Neural crest cell (in vitro differentiated cells): ENCODE measurements around the gene FAM13A. TPM values are rescaled to one million over a fixed set of nuclear protein-coding genes. Genes with fewer than 3 reads are reported as not detected.

Experiments used
- DNase-seq: peaks from one replicate; pipeline ENCODE4 v3.0.0; 2021; ENCODE audit warnings: low read depth, mixed read lengths, low spot score
- H3K27ac Mint-ChIP-seq: one replicate; pipeline ENCODE4 v1.8.0; 2021; ENCODE audit warnings: mild to moderate bottlenecking, mixed read lengths; ENCODE audit not compliant: unreplicated experiment
- H3K27me3 Mint-ChIP-seq: 2 replicates; pipeline ENCODE4 v1.8.0; 2021; ENCODE audit warnings: low read depth, mild to moderate bottlenecking, mixed read lengths
- H3K36me3 Mint-ChIP-seq: 2 replicates; pipeline ENCODE4 v1.8.0; 2021; ENCODE audit warnings: low read depth, mild to moderate bottlenecking, mixed read lengths
- H3K4me1 Mint-ChIP-seq: 2 replicates; pipeline ENCODE4 v1.8.0; 2021; ENCODE audit warnings: mixed read lengths
- H3K4me3 Mint-ChIP-seq: one replicate; pipeline ENCODE4 v1.8.0; 2021; ENCODE audit warnings: mild to moderate bottlenecking, mixed read lengths
- H3K9me3 Mint-ChIP-seq: 2 replicates; pipeline ENCODE4 v1.8.0; 2021; ENCODE audit warnings: mixed read lengths
- total RNA-seq: library from RNA; stranded (reverse); gene quantifications from 2 replicates; pipeline ENCODE4 v1.2.1, GENCODE V29; 2021
- TF ChIP-seq, protein P1 (sequence below): fragments of 200-600 bp; sonication (generic); conservative IDR thresholded peaks from 2 replicates; pipeline ENCODE4 v1.5.0; 2021; ENCODE audit warnings: antibody characterized with exemption, mild to moderate bottlenecking

Gene FAM13A
- total RNA-seq, 1 donor from 2014 or later = 18.1 TPM

DNA sequence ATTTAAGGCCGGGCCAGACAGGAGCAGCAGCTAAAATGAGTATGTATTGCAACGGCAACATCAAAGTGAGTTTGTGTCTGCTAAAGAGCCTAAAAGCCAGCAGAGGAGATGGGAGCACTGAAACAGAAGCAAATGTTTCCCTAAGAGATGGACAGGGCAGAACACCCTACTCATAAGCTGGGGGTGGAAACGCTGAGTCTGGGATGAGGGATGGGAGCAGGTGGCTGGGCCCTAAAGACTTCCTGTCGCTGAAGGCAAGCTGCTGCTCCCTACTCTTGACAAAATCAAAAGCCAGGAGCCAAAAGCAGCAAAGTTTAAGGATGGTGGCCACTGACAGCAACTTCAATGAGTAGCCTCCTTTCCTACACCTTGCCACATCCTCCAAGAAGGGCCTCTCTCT lies 318.8 kb downstream of the FAM13A start:
- Mint-ChIP-seq H3K36me3 (peaks cover 11% of the 10 kb centered on the region), H3K27me3 (no peaks in the 10 kb centered on the region), H3K4me1 (peaks cover 3% of the 10 kb centered on the region), H3K4me3 (no peak overlapping the region), H3K27ac (no peak overlapping the region), H3K9me3 (no peaks in the 10 kb centered on the region)
- TF ChIP-seq, protein P1, sequence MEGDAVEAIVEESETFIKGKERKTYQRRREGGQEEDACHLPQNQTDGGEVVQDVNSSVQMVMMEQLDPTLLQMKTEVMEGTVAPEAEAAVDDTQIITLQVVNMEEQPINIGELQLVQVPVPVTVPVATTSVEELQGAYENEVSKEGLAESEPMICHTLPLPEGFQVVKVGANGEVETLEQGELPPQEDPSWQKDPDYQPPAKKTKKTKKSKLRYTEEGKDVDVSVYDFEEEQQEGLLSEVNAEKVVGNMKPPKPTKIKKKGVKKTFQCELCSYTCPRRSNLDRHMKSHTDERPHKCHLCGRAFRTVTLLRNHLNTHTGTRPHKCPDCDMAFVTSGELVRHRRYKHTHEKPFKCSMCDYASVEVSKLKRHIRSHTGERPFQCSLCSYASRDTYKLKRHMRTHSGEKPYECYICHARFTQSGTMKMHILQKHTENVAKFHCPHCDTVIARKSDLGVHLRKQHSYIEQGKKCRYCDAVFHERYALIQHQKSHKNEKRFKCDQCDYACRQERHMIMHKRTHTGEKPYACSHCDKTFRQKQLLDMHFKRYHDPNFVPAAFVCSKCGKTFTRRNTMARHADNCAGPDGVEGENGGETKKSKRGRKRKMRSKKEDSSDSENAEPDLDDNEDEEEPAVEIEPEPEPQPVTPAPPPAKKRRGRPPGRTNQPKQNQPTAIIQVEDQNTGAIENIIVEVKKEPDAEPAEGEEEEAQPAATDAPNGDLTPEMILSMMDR = no peak
- no peak for DNase-seq

DNA sequence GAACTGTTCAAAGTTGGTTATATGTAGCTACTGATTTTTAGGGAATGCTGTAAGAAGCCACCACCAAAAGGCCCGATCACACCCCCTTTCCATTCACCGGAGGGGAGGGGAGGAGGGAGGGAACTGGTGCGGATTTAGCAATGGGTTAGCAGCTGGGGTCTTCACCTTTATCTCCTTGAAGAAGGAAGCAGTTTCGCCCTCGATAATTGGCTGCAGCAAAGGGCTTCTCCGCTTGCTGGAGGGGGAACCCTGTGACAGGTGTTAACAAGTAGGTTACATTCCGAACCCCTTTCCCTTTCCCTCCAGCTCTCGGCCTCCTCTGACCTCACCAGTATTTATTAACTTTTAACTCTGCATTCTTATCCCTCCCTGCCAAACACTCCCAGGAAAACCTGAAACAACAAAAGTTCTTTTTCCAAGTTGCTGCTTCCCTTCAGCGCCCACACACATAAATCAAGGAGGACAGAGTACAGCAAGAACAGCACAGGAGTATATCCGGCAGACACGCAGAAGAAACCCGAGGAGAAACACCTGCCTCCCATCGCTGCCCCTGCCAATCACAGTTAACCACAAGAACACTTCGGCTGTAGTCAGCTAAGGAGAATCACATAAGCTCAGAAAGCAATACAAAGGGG lies 319.6 kb downstream of the FAM13A start:
- peaks cover 11% of the 10 kb centered on the region for H3K36me3 Mint-ChIP-seq
- H3K27me3 Mint-ChIP-seq = no peaks in the 10 kb centered on the region
- TF ChIP-seq, protein P1 = no peak
- H3K9me3 Mint-ChIP-seq = no peaks in the 10 kb centered on the region
- H3K4me3 Mint-ChIP-seq = no peak overlapping the region
- peak overlapping the region; percentile 5 for H3K27ac Mint-ChIP-seq
- peaks cover 3% of the 10 kb centered on the region for H3K4me1 Mint-ChIP-seq
- DNase-seq = no peak

DNA sequence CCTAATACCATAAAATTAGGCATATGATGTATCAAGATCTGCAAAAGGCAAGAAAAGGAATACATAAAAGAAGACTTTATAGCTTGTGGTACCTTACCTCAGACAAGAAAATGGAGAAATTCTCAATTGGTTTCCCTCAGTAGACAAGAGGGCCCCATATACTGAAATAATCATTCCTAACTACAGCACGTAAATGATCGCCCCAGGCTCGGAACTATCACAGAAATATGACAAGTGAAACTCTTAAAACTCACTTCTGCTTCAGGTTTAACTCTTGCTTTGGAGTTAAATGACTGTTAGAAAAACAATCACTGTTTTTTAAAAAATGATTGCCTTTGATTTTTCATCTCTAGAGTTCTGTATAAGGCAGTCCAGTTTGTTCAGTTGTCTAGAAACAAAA lies 320.7 kb downstream of the FAM13A start:
- Mint-ChIP-seq H3K36me3 (peaks cover 9% of the 10 kb centered on the region), H3K4me1 (peaks cover 3% of the 10 kb centered on the region), H3K9me3 (no peaks in the 10 kb centered on the region), H3K27me3 (no peaks in the 10 kb centered on the region), H3K27ac (no peak overlapping the region), H3K4me3 (no peak overlapping the region)
- no peak for DNase-seq
- TF ChIP-seq, protein P1 = no peak

DNA sequence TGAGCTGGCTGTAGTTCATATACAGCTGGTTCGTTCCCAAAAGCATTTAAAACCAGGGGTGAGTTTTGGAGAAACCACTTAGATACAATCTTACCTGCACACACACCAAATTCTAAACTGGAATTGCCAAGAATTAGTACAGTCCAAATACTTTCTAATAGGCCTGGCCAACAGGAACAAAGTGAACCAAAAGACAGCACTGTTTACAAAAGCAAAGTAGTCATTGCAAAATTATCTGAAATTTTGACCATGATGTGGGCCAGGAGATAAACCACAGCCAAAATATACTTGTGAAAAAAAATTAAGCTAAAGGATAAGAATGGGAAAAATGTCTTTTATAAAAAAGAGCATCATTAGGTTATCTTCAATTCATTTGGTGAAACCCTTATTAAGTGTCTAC lies 321.4 kb downstream of the FAM13A start:
- peaks cover 11% of the 10 kb centered on the region for H3K36me3 Mint-ChIP-seq
- peaks cover 3% of the 10 kb centered on the region for H3K4me1 Mint-ChIP-seq
- DNase-seq = no peak
- no peak overlapping the region for H3K27ac Mint-ChIP-seq
- no peaks in the 10 kb centered on the region for H3K9me3 Mint-ChIP-seq
- TF ChIP-seq, protein P1 = no peak
- H3K4me3 Mint-ChIP-seq = no peak overlapping the region
- no peaks in the 10 kb centered on the region for H3K27me3 Mint-ChIP-seq

DNA sequence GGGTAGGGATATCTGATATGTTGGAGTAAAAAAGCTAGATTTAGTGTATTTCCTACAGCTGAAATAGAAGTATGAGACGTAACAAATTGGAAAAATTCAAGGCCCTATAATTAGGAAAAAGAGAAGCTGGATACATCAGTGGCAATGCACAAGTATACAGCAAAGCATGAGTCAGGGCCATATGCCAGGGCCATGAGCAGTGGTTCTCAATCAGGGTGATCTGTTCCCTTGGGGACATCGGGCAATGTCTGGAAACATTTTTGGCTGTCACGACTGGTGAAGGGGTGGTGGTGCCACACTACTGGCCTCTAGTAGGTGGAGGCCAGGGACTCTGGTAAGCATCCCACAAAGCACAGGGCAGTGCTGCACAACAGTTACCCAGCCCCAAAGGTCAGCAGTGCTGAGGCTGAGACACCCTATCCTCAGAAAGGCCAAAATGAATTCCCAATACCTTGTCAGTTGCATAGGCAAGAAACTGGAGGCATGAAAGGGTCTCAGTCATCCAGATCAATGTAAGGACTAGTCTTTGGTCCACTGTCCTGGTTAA lies 322.5 kb downstream of the FAM13A start:
- Mint-ChIP-seq H3K27me3 (no peaks in the 10 kb centered on the region), H3K9me3 (no peaks in the 10 kb centered on the region), H3K4me3 (no peak overlapping the region), H3K4me1 (peaks cover 3% of the 10 kb centered on the region), H3K36me3 (peaks cover 8% of the 10 kb centered on the region), H3K27ac (peak overlapping the region; percentile 35)
- TF ChIP-seq, protein P1 = no peak
- DNase-seq = no peak
